Coronary artery (tissue), 2 donors: ENCODE data around the gene MICAL3.
"Not testable (repeated sequence)": the region's sequence is repeated elsewhere in the genome, so short reads cannot be mapped to it uniquely, and the experiment has no call there.

Source experiments
- DNase-seq: peaks from one replicate; pipeline ENCODE4 v3.0.0-alpha.2; 2017; ENCODE audit warnings: low spot score
- H3K27ac ChIP-seq, 2 donors: fragments of 200-600 bp; sonication (generic); one replicate each; pipeline ENCODE4 v1.5.1; 2016 to 2019
- H3K4me3 ChIP-seq: fragments of 200-600 bp; sonication (generic); 2 replicates; pipeline ENCODE4 v1.5.1; 2016; ENCODE audit warnings: mild to moderate bottlenecking, moderate library complexity
- CTCF ChIP-seq: fragments of 200-600 bp; sonication (generic); IDR thresholded peaks from one replicate; pipeline ENCODE4 v1.5.1; 2019; ENCODE audit warnings: antibody characterized with exemption

The MICAL3 gene

GRCh38 chr22:18001040-18001893 is 23.1 kb downstream of the MICAL3 start:
- DNase-seq = peak; percentile 92
- peak; percentile 30 for TF ChIP-seq CTCF
- peak overlapping the region; percentile 83 to 96 for H3K27ac ChIP-seq
- H3K4me3 ChIP-seq = peak overlapping the region; percentile 98

DNA sequence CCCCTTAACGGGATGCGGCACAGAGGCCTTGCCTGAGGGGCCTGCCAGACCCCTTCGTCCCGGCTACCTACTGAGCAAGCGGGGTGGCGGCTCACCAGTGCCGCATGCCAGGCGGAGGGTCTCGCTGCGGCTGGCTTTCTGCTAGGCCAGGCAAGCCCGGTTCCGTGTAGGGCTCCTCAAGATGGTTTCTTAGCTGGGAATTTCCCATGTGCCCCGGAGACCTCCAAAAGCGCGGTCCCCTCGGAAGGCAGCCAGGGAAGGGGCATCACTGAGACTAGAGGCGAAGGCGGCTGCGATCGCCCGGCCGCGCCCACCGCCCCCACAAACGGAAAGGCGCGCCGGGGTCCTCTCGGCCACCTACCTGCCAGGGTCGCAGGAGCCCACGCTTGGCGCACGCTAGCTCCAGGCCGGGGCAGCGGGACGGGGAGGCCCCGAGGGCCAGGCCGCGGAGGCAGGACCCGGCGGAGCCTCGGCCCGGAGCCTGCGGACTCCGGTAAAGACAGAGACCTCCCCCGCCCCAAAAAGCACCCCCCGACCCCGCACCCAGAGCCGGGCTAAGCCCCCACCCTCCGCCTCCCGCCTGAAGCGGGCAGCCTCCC is 23.8 kb downstream of the MICAL3 start:
- Histone ChIP-seq H3K27ac (peak overlapping the region; percentile 83 to 96), H3K4me3 (peak overlapping the region; percentile 98)
- peak; percentile 78 for DNase-seq
- TF ChIP-seq CTCF = no peak

GRCh38 chr22:17999851-18000250 is 24.5 kb downstream of the MICAL3 start:
- peak overlapping the region; percentile 98 for H3K4me3 ChIP-seq
- no peak for DNase-seq

GRCh38 chr22:17998913-17999312 is 25.4 kb downstream of the MICAL3 start:
- TF ChIP-seq CTCF = no peak
- Histone ChIP-seq H3K4me3 (no peak overlapping the region), H3K27ac (no peak overlapping the region)
- no peak for DNase-seq

More at GRCh38 chr22:17999851-18000250, 24.5 kb downstream of the MICAL3 start:
- H3K27ac ChIP-seq = no peak overlapping the region
- TF ChIP-seq CTCF = no peak

DNA sequence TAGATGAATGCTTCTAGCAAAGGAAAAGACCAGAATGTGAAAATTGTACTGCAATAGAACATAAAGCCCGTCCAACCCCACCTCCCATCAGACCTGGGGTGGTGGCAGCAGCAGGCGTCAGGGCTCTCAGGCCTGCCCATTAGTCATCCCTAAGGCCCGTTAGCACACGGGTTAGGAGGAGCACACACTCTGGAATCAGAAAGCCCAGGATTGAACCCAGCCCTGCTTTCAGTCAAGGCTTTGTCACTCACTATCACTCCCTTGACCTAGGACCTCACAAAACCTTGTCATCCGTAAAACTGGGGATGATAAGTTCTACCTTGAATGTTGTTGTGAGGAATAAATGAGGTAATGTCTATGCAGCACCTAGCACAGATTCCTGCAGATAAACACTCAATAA is 26.9 kb downstream of the MICAL3 start:
- TF ChIP-seq CTCF = no peak
- no peak overlapping the region for H3K4me3 ChIP-seq
- H3K27ac ChIP-seq = no peak overlapping the region
- DNase-seq = no peak

DNA sequence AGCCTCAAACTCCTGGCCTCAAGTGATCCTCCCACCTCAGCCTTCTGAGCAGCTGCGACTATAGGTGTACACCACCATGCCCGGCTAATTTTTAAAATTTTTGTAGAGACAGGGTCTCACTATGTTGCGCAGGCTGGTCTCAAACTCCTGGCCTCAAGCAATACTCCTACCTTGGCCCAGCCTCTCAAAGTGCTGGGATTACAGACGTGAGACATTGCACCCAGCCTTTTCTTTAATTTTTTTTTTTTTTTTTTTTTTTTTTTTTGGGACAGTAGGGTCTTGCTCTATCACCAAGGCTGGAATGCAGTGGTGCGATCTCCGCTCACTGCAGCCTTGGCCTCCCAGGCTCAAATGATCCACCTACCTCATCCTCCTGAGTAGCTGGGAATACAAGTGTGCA is 29.1 kb downstream of the MICAL3 start:
- not testable (repeated sequence) for DNase-seq, H3K4me3 ChIP-seq, H3K27ac ChIP-seq

DNA sequence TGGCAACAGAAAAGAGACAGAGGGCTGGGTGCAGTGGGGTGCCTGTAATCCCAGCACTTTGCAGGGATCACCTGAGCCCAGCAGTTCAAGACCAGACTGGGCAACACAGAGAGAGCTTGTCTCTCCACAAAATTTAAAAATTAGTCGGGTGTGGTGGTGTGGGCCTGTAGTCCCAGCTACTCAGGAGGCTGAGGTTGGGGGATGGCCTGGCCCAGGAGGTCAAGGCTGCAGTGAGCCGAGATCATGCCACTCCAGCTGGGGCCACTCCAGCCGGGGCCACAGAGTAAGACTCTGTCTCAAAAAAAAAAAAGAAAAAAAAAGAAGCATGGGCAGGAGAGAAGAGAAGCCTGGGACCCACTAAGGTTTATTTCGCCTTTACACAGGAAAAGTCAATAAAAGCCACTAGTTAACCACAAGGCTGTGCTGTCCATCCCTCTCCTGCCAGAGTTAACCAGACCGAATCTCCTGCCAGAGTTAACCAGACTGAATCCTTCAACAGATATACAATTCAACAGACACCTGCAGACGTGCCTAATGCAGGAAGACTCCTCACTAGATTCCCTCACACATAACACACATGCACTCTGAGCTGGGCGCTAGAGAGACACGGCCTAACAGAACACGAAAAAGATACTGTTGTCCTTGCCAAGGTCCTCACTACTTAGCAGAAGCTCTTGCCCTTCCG is 29.8 kb downstream of the MICAL3 start:
- no peak for TF ChIP-seq CTCF
- no peak overlapping the region for H3K27ac ChIP-seq
- DNase-seq = no peak
- H3K4me3 ChIP-seq = no peak overlapping the region

- not testable (repeated sequence) for H3K27ac ChIP-seq, H3K4me3 ChIP-seq, DNase-seq
Measured at GRCh38 chr22:17992976-17993375, 31.4 kb downstream of the MICAL3 start.

DNA sequence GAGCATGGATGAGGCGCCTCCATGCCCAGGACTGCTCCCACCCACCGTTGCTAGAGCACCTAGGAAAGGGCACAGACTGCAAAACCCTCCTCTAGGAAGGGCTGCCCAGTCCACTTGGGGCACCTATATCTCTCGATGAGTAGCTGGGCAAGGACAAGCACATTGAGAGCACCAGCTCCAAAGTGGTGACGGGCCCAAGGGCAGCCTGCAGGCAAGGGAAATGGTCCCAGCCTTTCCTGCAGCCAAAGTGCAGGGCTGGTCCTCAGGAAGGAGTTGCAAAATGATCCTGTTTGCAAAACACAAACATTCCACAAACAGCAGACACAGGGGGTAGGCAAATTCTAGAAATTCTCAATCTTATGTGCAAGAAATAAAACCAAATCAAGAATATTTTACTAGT is 32.4 kb downstream of the MICAL3 start:
- DNase-seq, H3K27ac ChIP-seq, H3K4me3 ChIP-seq: not testable (repeated sequence)
